Liver (tissue), 9 donors: ENCODE data around the gene SERPINB1. TPM values are rescaled to one million over a fixed set of nuclear protein-coding genes. Genes with fewer than 3 reads are reported as not detected.

Source experiments
- DNase-seq: peaks from one replicate; pipeline ENCODE4 v3.0.0-alpha.2; 2017; ENCODE audit warnings: low spot score
- H3K27ac ChIP-seq, 2 donors: one replicate each; pipeline ENCODE4 v1.7.0; 2013; ENCODE audit warnings: inconsistent platforms in 2 of 2, low read length in 2 of 2, control low read depth in 1 of 2, low read depth in 1 of 2, mild to moderate bottlenecking in 1 of 2
- H3K27me3 ChIP-seq, 4 donors: one replicate each; pipeline versions ENCODE4 v1.6.1 to v1.7.0; 2013; ENCODE audit warnings: low read length in 3 of 4, inconsistent platforms in 1 of 4, mild to moderate bottlenecking in 1 of 4, moderate library complexity in 1 of 4; ENCODE audit not compliant: control insufficient read depth in 4 of 4, insufficient read depth in 4 of 4
- H3K36me3 ChIP-seq, 4 donors: one replicate each; pipeline versions ENCODE4 v1.6.1 to v1.7.0; 2013; ENCODE audit warnings: low read length in 3 of 4, mild to moderate bottlenecking in 3 of 4, low read depth in 1 of 4, moderate library complexity in 1 of 4; ENCODE audit not compliant: control insufficient read depth in 4 of 4, insufficient read depth in 3 of 4
- H3K4me1 ChIP-seq, 4 donors: one replicate each; pipeline versions ENCODE4 v1.6.1 to v1.7.0; 2013; ENCODE audit warnings: low read length in 3 of 4, mild to moderate bottlenecking in 3 of 4, moderate library complexity in 1 of 4; ENCODE audit not compliant: control insufficient read depth in 4 of 4, insufficient read depth in 4 of 4
- H3K4me3 ChIP-seq, 3 donors: one replicate each; pipeline versions ENCODE4 v1.6.1 to v1.7.0; 2013; ENCODE audit warnings: low read length in 3 of 3, control low read depth in 1 of 3, low read depth in 1 of 3, mild to moderate bottlenecking in 1 of 3
- H3K9ac ChIP-seq, 2 donors: one replicate each; pipeline ENCODE4 v1.7.0; 2013; ENCODE audit warnings: low read length in 2 of 2, mild to moderate bottlenecking in 2 of 2, moderate library complexity in 2 of 2, control low read depth in 1 of 2, low read depth in 1 of 2
- H3K9me3 ChIP-seq, 4 donors: one replicate each; pipeline versions ENCODE4 v1.6.1 to v1.7.0; 2013; ENCODE audit warnings: low read length in 3 of 4; ENCODE audit not compliant: control insufficient read depth in 4 of 4
- ATF3 ChIP-seq: IDR thresholded peaks from 2 replicates; pipeline ENCODE4 v1.6.1; 2016; ENCODE audit warnings: antibody characterized with exemption
- CTCF ChIP-seq: fragments of 150-350 bp; IDR thresholded peaks from 2 replicates; pipeline ENCODE4 v1.5.1; 2017; ENCODE audit warnings: improper control_type of control experiment, low read depth, low read length; ENCODE audit not compliant: missing input control
- EGR1 ChIP-seq, 2 donors: IDR thresholded peaks; 2 replicates each; pipeline ENCODE4 v1.6.1; 2016 to 2018; ENCODE audit warnings: antibody characterized with exemption in 2 of 2, low read depth in 2 of 2
- FOXA1 ChIP-seq: IDR thresholded peaks from 2 replicates; pipeline ENCODE4 v1.6.1; 2016; ENCODE audit warnings: antibody characterized with exemption
- FOXA2 ChIP-seq: IDR thresholded peaks from 2 replicates; pipeline ENCODE4 v1.6.1; 2016; ENCODE audit warnings: antibody characterized with exemption
- GABPA ChIP-seq, 2 donors: IDR thresholded peaks in 1 of 2; conservative IDR thresholded peaks in 1 of 2; 2 replicates each; pipeline ENCODE4 v1.6.1; 2016; ENCODE audit warnings: antibody characterized with exemption in 2 of 2, mild to moderate bottlenecking in 1 of 2, moderate library complexity in 1 of 2
- HNF4A ChIP-seq, 2 donors: conservative IDR thresholded peaks; 2 replicates each; pipeline ENCODE4 v1.6.1; 2016; ENCODE audit warnings: antibody characterized with exemption in 2 of 2, mild to moderate bottlenecking in 2 of 2
- HNF4G ChIP-seq: IDR thresholded peaks from 2 replicates; pipeline ENCODE4 v1.6.1; 2016; ENCODE audit warnings: antibody characterized with exemption
- JUND ChIP-seq, 2 donors: IDR thresholded peaks; 2 replicates each; pipeline ENCODE4 v1.6.1; 2016; ENCODE audit warnings: antibody characterized with exemption in 2 of 2
- MAX ChIP-seq: IDR thresholded peaks from 2 replicates; pipeline ENCODE4 v1.6.1; 2016; ENCODE audit warnings: antibody characterized with exemption
- NR2F2 ChIP-seq: IDR thresholded peaks from 2 replicates; pipeline ENCODE4 v1.6.1; 2016; ENCODE audit warnings: antibody characterized with exemption
- RAD21 ChIP-seq, 2 donors: IDR thresholded peaks; 2 replicates each; pipeline ENCODE4 v1.6.1; 2016; ENCODE audit warnings: antibody characterized with exemption in 2 of 2, mild to moderate bottlenecking in 2 of 2
- REST ChIP-seq: IDR thresholded peaks from 2 replicates; pipeline ENCODE4 v1.6.1; 2016; ENCODE audit warnings: antibody characterized with exemption, mild to moderate bottlenecking
- RXRA ChIP-seq, 2 donors: IDR thresholded peaks; 2 replicates each; pipeline ENCODE4 v1.6.1; 2017 to 2018; ENCODE audit warnings: antibody characterized with exemption in 2 of 2, mild to moderate bottlenecking in 1 of 2
- SP1 ChIP-seq: IDR thresholded peaks from 2 replicates; pipeline ENCODE4 v1.6.1; 2018; ENCODE audit warnings: antibody characterized with exemption, mild to moderate bottlenecking
- TAF1 ChIP-seq: conservative IDR thresholded peaks from 2 replicates; pipeline ENCODE4 v1.6.1; 2016; ENCODE audit warnings: antibody characterized with exemption, mild to moderate bottlenecking
- YY1 ChIP-seq: IDR thresholded peaks from 2 replicates; pipeline ENCODE4 v1.6.1; 2016; ENCODE audit warnings: antibody characterized with exemption, mild to moderate bottlenecking
- ZBTB33 ChIP-seq: IDR thresholded peaks from 2 replicates; pipeline ENCODE4 v1.6.1; 2016; ENCODE audit warnings: antibody characterized with exemption
- WGBS: extraction: QIAGEN DNeasy Blood & Tissue Kit; methylation state at CpG from one replicate; pipeline ENCODE4 v1.1.7; 2013; 5-methylcytosine and 5-hydroxymethylcytosine counted together
- polyA plus RNA-seq, 2 donors: library from polyadenylated mRNA; stranded (reverse) in 1 of 2; unstranded in 1 of 2; fragments of 200-250 nt in 1 of 2; fragments of >200 nt in 1 of 2; fragmentation: Nextera tagmentation in 1 of 2; extraction: Ambion mirVana in 1 of 2; gene quantifications; one replicate each; pipeline versions ENCODE4 v1.2.1 to v1.2.3, GENCODE V29; 2013 to 2015
- total RNA-seq, 2 donors: library from RNA; depleted of rRNA; stranded (reverse); fragments of >200 nt; gene quantifications; one replicate each; pipeline ENCODE4 v1.2.3, GENCODE V29; 2014
- donor health status: healthy.
- donor health status: healthy.
- donor health status: healthy.
- donor health status: healthy.
- donor health status: healthy.

SERPINB1 gene
- total and polyA plus RNA-seq, 4 donors = 12.5 to 34.3 (median 18.6) TPM

DNA sequence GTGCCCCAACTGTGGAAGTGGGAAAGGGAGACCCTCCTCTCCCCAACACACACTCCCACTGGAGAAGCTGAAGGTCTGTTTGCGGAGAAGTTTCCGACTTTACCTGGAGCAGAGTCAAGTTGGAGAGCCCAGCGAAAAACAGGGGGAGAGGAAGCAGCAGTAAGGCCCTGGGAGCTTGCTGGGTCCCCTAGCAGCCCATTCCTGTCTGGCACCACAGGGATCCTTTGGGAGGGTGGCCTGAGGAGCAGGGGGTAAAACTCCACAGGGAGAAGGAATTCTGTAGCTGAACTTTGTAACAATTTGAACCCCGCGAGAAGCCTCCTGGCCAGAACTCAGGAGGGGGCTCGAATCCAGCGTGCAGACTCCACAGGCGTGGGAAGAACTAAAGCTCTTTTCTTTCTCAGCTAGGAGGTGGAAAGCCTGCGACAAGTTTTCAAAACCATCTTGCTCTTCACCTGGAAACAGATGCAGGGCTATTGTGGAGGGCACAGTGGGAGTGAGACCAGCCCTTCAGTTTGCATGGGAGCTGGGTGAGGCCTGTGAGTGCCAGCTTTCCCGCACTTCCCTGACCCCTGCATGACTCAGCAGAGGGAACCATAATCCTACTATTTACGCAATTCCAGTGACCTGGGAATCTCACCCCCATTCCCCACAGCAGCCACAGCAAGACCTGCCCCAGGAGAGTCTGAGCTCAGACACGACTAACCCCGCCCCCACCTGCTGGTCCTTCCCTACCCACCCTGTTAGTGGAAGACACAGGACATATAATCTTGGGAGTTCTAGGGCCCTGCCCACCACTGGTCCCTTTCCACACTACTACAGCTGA lies 35.6 kb upstream of the SERPINB1 start:
- H3K27me3 ChIP-seq = no peaks in the 10 kb centered on the region
- no peaks in the 10 kb centered on the region for H3K36me3 ChIP-seq
- H3K9ac ChIP-seq = no peak overlapping the region
- H3K4me3 ChIP-seq = peak overlapping the region in 1 of 3 donors; percentile 19
- TF ChIP-seq FOXA2 (no peak), HNF4A (conservative IDR thresholded peaks at IDR 0.05) (peak in 1 of 2 donors; percentile 25), ZBTB33 (no peak), RXRA (IDR thresholded peaks at IDR 0.05) (peak in 1 of 2 donors; percentile 69), JUND (IDR thresholded peaks at IDR 0.05) (peak; percentile 20 to 32)
- no peak for DNase-seq
- peaks cover 2 to 11% (median 5%) of the 10 kb centered on the region in 4 donors for H3K4me1 ChIP-seq
- 63% methylated on average over 13 of the region's 13 CpGs for WGBS
- no peaks in the 10 kb centered on the region for H3K9me3 ChIP-seq
- peak overlapping the region; percentile 83 to 91 for H3K27ac ChIP-seq

DNA sequence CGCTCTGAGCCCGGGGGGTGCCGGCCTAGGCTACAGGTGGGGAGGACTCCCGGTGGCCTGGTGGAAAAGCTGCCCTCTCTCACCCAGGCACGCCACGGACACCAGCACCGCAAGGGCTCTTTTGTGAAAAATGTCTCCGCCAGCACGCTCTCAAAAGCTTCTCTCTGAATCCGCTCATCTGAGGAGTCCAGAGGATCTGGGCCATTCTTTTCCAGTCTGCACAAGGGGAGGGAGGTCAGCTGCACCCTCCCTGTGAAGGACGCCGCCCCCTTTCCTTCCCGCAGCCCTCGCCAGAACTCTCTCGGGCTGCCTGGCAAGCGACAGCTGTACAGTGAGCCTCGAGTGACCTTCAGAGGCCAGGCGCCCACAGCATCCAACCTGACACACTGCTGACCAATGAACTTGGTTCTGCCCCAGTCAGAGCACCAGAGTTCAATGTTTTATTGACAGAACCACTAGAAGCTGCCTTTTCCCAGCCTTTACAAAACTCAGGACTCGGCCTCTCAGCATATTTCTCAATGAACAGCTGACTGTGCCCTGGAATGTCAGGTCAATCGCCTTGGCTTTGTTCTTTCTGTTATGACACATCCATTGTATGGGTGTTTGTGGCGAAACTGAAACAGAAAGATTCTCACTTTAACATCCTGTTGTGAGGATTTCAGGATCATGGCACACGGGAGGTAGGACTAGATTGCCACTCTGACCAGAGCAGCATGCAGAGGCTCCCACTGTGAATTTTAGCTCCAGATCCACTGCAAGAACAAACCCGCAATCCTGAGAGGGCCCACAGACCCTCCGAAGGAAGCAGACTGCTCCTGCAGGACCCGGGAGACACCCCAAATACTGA lies 34.8 kb upstream of the SERPINB1 start:
- H3K36me3 ChIP-seq = no peaks in the 10 kb centered on the region
- TF ChIP-seq ATF3 (peak; percentile 89), HNF4G (peak; percentile 62), FOXA2 (peak; percentile 85), NR2F2 (peak; percentile 99), EGR1 (IDR thresholded peaks at IDR 0.05; ENCODE audit: low read depth in 2 of 2) (peak; percentile 22 to 90), RAD21 (IDR thresholded peaks at IDR 0.05) (peak; percentile 49 to 51), ZBTB33 (peak; percentile 93), SP1 (peak; percentile 99), CTCF (no peak), FOXA1 (peak; percentile 88), YY1 (peak; percentile 85), REST (peak; percentile 87), RXRA (IDR thresholded peaks at IDR 0.05) (peak; percentile 100), GABPA (IDR thresholded peaks at IDR 0.05 in 1 of 2, conservative IDR thresholded peaks at IDR 0.05 in 1 of 2) (peak in 1 of 2 donors; percentile 68), HNF4A (conservative IDR thresholded peaks at IDR 0.05) (peak; percentile 86 to 95), MAX (peak; percentile 95), TAF1 (no peak), JUND (IDR thresholded peaks at IDR 0.05) (peak; percentile 95 to 97)
- peak overlapping the region in 2 of 3 donors; percentile 62 to 73 for H3K4me3 ChIP-seq
- no peaks in the 10 kb centered on the region for H3K27me3 ChIP-seq
- peak; percentile 57 for DNase-seq
- no peak overlapping the region for H3K9ac ChIP-seq
- 10% methylated on average over 25 of the region's 25 CpGs for WGBS
- no peaks in the 10 kb centered on the region for H3K9me3 ChIP-seq
- H3K27ac ChIP-seq = peak overlapping the region; percentile 83 to 91
- peaks cover 2 to 11% (median 5%) of the 10 kb centered on the region in 4 donors for H3K4me1 ChIP-seq
